NB4 (cell line): ENCODE data around the gene PPP1R13L.

Experiments
- DNase-seq: peaks from one replicate; pipeline ENCODE4 v3.0.0; 2010; ENCODE audit warnings: low read depth
- H3K4me3 ChIP-seq: one replicate; pipeline ENCODE4 v1.5.1; 2011; ENCODE audit warnings: mild to moderate bottlenecking, low read depth, low read length, moderate library complexity
- MYC ChIP-seq: IDR thresholded peaks from 2 replicates; pipeline ENCODE4 v1.6.1; 2011; ENCODE audit warnings: low read depth, low read length
- POLR2A ChIP-seq: IDR thresholded peaks from 2 replicates; pipeline ENCODE4 v1.6.1; 2011; ENCODE audit warnings: mild to moderate bottlenecking; ENCODE audit not compliant: insufficient read length; ENCODE audit errors: extremely low read depth
- TF ChIP-seq, protein P1 (sequence below): IDR thresholded peaks from 2 replicates; pipeline ENCODE4 v1.6.1; 2011; ENCODE audit warnings: low read depth, low read length
- TF ChIP-seq, protein P2 (sequence below): IDR thresholded peaks from one replicate; pipeline ENCODE4 v1.5.1; 2012; ENCODE audit warnings: low read depth, low read length

The PPP1R13L gene

DNA sequence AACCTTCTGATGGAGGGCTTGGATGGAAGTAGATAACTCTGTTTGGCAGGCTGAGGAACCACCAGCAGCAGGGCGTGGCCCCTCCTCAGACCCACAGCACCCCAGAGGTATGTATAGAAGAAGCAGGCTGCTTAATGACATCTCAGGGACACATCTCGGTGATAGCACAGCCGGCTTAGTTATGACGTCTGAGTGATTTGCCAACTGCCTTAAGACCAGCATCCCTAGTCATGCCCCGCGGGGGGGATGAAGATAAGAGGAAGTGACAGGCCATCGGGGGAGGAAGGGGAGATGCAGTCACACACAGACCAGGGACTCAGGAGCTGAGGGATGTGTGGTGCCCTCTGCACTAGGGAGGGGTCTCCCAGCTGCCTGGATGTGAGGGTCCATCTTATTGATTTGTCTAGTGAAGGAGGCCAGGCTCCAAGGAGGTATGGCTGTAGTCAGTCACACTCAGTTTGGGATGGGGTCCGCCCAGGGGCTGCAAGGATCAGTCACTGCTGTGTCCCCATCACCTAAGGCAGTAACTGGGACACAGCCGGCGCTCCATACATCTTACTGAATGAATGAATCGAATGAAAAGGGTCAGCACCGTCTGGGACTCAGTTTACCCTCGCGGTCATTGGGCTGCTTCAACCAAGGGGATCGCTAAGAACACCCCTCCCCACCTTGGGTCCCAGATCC is 38.1 kb upstream of the PPP1R13L start:
- DNase-seq: peak; percentile 96
- TF ChIP-seq, protein P1, sequence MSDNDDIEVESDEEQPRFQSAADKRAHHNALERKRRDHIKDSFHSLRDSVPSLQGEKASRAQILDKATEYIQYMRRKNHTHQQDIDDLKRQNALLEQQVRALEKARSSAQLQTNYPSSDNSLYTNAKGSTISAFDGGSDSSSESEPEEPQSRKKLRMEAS: no peak
- no peak for TF ChIP-seq POLR2A
- TF ChIP-seq, protein P2, sequence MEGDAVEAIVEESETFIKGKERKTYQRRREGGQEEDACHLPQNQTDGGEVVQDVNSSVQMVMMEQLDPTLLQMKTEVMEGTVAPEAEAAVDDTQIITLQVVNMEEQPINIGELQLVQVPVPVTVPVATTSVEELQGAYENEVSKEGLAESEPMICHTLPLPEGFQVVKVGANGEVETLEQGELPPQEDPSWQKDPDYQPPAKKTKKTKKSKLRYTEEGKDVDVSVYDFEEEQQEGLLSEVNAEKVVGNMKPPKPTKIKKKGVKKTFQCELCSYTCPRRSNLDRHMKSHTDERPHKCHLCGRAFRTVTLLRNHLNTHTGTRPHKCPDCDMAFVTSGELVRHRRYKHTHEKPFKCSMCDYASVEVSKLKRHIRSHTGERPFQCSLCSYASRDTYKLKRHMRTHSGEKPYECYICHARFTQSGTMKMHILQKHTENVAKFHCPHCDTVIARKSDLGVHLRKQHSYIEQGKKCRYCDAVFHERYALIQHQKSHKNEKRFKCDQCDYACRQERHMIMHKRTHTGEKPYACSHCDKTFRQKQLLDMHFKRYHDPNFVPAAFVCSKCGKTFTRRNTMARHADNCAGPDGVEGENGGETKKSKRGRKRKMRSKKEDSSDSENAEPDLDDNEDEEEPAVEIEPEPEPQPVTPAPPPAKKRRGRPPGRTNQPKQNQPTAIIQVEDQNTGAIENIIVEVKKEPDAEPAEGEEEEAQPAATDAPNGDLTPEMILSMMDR: no peak
- TF ChIP-seq MYC: no peak
- H3K4me3 ChIP-seq: peak overlapping the region; percentile 34

DNA sequence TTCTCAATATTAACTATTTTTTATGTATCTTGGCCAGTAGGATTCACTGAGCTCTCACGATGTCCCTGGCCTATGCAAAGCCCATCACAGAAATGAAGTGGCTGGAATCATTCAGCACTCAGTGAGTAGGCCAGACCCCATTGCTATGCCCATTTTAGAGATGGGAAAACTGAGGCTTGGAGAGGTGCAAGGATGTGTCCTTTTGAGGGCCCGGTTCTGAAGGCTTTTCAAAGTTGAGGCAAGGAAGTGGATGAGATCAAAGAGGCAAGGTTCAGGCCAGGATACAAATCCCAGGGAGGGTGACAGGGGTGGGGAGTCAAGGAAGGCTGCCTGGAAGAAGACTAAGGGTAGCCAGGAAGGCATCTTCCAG is 37.5 kb upstream of the PPP1R13L start:
- no peak overlapping the region for H3K4me3 ChIP-seq
- DNase-seq: no peak
- no peak for TF ChIP-seq POLR2A
- TF ChIP-seq, protein P1: no peak
- TF ChIP-seq, protein P2: no peak

DNA sequence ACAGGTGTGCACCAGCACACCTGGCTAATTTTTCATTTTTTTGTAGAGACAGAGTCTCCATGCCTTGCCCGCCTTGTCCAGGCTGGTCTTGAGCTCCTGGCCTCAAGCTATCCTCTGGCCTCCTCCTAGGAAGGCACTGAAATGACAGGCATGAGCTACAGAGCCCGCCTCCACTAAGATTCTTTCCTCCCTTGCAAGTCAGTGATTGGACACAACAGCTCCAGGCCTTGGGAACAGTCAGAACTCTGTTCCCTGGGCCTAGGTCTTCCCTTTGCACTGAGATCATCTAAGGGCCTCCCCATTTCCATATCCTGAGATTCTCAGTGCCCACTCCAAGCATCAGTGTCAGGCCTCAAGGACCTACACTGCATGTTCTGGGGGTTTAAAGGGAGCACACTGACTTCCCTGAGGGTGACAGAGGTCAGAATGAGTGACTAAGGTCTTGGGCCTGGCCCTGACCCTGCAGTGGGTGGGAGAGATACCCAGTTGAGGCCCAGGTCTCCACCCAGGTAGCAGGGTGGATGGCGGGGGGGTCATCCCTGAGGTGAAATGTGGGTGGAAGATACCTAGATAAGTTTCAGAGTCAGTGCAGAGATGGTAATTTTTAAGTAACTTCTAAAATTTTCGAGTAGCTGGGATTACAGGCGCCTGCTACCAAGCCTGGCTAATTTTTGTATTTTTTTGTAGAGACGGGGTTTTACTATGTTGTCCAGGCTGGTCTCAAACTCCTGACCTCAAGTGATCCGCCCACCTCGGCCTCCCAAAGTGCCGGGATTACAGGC is 36.2 kb upstream of the PPP1R13L start:
- DNase-seq: peak; percentile 21
- TF ChIP-seq MYC (no peak), POLR2A (no peak)
- TF ChIP-seq, protein P1: no peak
- TF ChIP-seq, protein P2: no peak
- no peak overlapping the region for H3K4me3 ChIP-seq

DNA sequence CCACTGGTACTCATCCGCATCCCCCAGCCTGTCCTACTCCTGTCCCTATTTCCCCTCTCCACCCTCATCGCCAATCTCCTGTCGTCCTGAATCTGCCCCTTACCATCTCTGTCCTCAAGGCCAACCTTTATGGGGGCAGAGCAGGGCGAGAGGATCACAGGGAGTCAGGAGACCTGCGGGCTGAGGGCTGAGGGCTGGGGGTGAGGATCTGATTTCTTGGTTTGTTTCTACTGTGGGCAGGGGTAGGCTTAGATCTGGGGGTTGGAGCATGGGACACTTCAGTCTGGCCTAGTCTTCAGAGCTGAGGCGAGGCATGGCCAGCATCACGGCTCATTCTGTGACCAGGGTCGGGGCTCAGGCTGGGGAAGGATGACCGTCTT is 35.4 kb upstream of the PPP1R13L start:
- no peak for DNase-seq

DNA sequence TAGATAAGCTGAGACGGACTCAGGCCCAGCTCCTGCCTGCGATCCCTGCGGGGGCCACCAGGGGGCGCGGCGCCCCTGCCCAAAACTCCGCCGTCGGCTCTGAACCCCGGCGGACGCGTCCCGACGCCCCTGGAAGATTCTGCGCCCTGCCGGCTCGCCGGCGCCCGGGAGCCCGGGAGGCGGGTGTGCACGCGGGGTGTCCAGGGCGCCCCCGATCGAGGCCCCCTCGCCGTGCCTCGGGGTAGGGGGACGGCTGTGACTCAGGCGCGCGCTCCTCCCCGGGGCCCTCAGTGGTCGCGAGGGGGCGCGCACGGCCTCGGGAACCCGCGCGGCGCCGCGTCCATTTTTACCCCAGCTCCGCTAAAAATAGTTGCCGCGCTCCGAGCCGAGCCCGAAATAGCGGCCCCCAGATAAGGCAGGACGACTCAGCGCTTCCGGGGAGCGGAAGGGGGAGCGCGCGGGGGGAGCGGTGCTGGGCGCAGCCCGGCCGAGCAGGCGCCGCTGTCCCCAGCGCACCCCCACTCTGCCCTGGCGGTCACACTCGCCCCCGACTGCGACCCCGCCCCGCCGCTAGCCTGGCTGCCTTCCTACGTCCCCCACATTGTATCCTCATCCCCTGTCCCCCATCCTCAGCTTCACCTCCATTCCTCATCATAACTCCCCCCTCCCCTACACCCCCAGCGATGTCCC is 34.8 kb upstream of the PPP1R13L start:
- peak; percentile 81 for DNase-seq
- peak overlapping the region; percentile 34 for H3K4me3 ChIP-seq
- peak; percentile 7; the same call in 1 of the 2 replicates for TF ChIP-seq MYC
- no peak for TF ChIP-seq POLR2A
- TF ChIP-seq, protein P1: no peak
- TF ChIP-seq, protein P2: peak; percentile 68

More for the DNA sequence above, 35.4 kb upstream of the PPP1R13L start:
- TF ChIP-seq MYC (no peak), POLR2A (no peak)
- TF ChIP-seq, protein P2: no peak
- TF ChIP-seq, protein P1: no peak
- H3K4me3 ChIP-seq: no peak overlapping the region
